Measurements from ENCODE around the gene CEP192. TPM values are rescaled to one million over a fixed set of nuclear protein-coding genes. Genes with fewer than 3 reads are reported as not detected.

CEP192 gene
- total RNA-seq, 2 donors from 2014 or later: 26.4 to 35.6 TPM

DNA sequence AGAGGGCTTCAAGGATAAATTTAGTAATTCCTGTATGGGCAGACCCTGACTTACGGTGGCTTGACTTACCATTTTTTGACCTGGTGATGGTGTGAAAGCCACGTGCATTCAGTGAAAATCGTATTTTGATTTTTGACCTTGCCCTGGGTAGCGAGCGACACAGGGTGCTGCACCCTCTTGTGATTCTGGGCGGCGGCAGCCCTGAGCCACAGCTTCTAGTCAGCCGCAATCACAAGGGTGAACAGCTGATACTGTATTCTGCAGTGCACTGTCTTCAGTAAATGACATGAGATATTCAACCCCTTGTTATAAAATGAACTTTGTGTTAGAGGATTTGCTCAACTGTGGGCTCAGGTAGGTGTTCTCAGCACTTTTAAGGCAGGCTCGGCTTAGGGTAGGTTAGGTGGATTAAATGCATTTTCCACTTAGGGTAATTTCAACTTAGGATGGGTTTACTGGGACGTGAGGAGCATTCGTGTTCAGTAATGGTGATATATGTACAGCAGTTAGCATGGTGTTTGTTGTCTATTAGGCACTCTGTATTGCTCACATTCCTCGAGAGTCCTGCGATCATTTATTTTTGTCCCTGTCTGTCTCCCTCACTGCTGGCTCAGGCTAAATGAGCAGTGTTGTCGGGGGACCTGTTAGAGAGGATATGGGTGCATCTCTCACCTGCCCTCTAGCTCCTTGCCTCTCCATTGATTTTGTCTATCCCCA, 109.9 kb downstream of the CEP192 start:
- no peak overlapping the region for H3K9ac ChIP-seq (ENCODE audit: extremely low read depth, low read length, poor library complexity, severe bottlenecking)
- H3K36me3 Mint-ChIP-seq (ENCODE audit: low read depth): peaks cover 94% of the 10 kb centered on the region
- H3K36me3 ChIP-seq (ENCODE audit: control insufficient read depth, insufficient read depth, low read length): peaks cover 86% of the 10 kb centered on the region
- H3K27me3 Mint-ChIP-seq (ENCODE audit: insufficient read depth): no peaks in the 10 kb centered on the region
- no peak overlapping the region for H3K4me3 Mint-ChIP-seq
- no peak for DNase-seq
- no peak overlapping the region for H3K27ac ChIP-seq (ENCODE audit: low read depth, low read length)
- no peaks in the 10 kb centered on the region for H3K27me3 ChIP-seq (ENCODE audit: control insufficient read depth, insufficient read depth, low read length, poor library complexity, severe bottlenecking)
- peaks cover 30% of the 10 kb centered on the region for H3K9me3 Mint-ChIP-seq
- no peaks in the 10 kb centered on the region for H3K4me1 ChIP-seq (ENCODE audit: control insufficient read depth, insufficient read depth, low read length)
- H3K4me1 Mint-ChIP-seq: no peaks in the 10 kb centered on the region
- peak overlapping the region; percentile 32 for H3K27ac Mint-ChIP-seq
- TF ChIP-seq CTCF (conservative IDR thresholded peaks at IDR 0.05): no peak
- WGBS, 2 experiments (ENCODE audit: insufficient coverage in 1 of 2, insufficient read length in 1 of 2): 94 to 100% methylated on average over 8 to 14 of the region's 14 CpGs
- H3K4me3 ChIP-seq (ENCODE audit: low read length): no peak overlapping the region
- peaks cover 21% of the 10 kb centered on the region for H3K9me3 ChIP-seq (ENCODE audit: control insufficient read depth, low read length)

DNA sequence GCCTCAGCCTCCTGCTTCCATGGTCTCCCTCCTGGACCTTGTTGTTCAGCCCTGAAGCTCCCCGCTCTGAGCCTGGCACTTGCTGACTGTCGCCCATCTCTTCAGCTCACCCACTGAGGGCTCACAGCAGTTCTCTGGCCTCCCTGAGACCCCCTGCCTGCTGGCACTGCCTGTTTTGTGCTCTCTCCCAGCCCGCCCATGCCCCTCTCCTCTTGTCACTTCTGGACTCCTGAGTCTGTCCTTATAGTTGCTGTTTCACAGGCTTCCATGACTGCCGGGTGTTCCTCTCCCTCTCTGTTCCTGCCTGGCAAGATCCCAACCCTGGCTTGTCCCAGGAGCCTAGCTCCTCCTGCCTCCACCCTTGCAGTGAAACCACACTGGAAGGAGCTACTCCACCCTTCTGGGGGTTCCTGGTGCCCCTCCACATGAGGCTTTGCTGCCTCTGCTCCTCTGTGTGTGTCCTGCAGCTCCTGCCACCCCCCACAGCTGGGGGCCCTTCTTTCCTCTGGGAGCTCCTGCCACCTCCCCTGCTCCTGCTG, 110.6 kb downstream of the CEP192 start:
- 94 to 100% methylated on average over 3 to 4 of the region's 4 CpGs for WGBS, 2 experiments (ENCODE audit: insufficient coverage in 1 of 2, insufficient read length in 1 of 2)

DNA sequence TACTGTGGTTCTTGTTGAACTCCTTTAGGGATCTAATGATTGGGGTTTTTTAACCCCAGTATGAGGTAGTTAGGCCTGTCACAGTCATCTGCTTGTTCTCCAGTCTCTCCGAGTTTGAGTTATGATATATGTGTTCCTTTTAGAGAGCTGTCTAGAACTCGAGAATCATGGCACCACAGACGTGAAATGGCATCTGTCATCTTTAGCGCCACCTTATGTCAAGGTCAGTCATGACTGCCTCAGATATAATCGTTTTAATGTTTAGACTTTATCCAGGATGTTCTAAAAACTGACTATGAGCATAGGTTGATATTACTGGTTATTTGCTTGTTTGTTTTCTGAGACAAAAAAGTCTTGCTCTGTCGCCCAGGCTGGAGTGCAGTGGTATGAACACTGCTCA, 112.2 kb downstream of the CEP192 start:
- Histone ChIP-seq H3K9me3 (ENCODE audit: control insufficient read depth, low read length) (peaks cover 25% of the 10 kb centered on the region), H3K4me1 (ENCODE audit: control insufficient read depth, insufficient read depth, low read length) (no peaks in the 10 kb centered on the region), H3K36me3 (ENCODE audit: control insufficient read depth, insufficient read depth, low read length) (peaks cover 95% of the 10 kb centered on the region), H3K27ac (ENCODE audit: low read depth, low read length) (no peak overlapping the region), H3K4me3 (ENCODE audit: low read length) (no peak overlapping the region), H3K9ac (ENCODE audit: extremely low read depth, low read length, poor library complexity, severe bottlenecking) (no peak overlapping the region), H3K27me3 (ENCODE audit: control insufficient read depth, insufficient read depth, low read length, poor library complexity, severe bottlenecking) (no peaks in the 10 kb centered on the region)
- 91 to 96% methylated on average over 5 to 6 of the region's 6 CpGs for WGBS, 2 experiments (ENCODE audit: insufficient coverage in 1 of 2, insufficient read length in 1 of 2)
- Mint-ChIP-seq H3K36me3 (ENCODE audit: low read depth) (peaks cover 99% of the 10 kb centered on the region), H3K4me1 (no peaks in the 10 kb centered on the region), H3K27me3 (ENCODE audit: insufficient read depth) (no peaks in the 10 kb centered on the region), H3K4me3 (no peak overlapping the region), H3K9me3 (peaks cover 33% of the 10 kb centered on the region), H3K27ac (no peak overlapping the region)
- TF ChIP-seq CTCF (conservative IDR thresholded peaks at IDR 0.05): peak; percentile 61
- no peak for DNase-seq

More for the DNA sequence above, 110.6 kb downstream of the CEP192 start:
- Histone ChIP-seq H3K4me1 (ENCODE audit: control insufficient read depth, insufficient read depth, low read length) (no peaks in the 10 kb centered on the region), H3K27ac (ENCODE audit: low read depth, low read length) (no peak overlapping the region), H3K27me3 (ENCODE audit: control insufficient read depth, insufficient read depth, low read length, poor library complexity, severe bottlenecking) (no peaks in the 10 kb centered on the region), H3K9me3 (ENCODE audit: control insufficient read depth, low read length) (peaks cover 18% of the 10 kb centered on the region), H3K36me3 (ENCODE audit: control insufficient read depth, insufficient read depth, low read length) (peaks cover 86% of the 10 kb centered on the region), H3K4me3 (ENCODE audit: low read length) (no peak overlapping the region), H3K9ac (ENCODE audit: extremely low read depth, low read length, poor library complexity, severe bottlenecking) (no peak overlapping the region)
- H3K27ac Mint-ChIP-seq: peak overlapping the region; percentile 32
- no peaks in the 10 kb centered on the region for H3K27me3 Mint-ChIP-seq (ENCODE audit: insufficient read depth)
- TF ChIP-seq CTCF (conservative IDR thresholded peaks at IDR 0.05): no peak
- no peak for DNase-seq
- H3K4me1 Mint-ChIP-seq: no peaks in the 10 kb centered on the region
- peaks cover 94% of the 10 kb centered on the region for H3K36me3 Mint-ChIP-seq (ENCODE audit: low read depth)
- H3K4me3 Mint-ChIP-seq: no peak overlapping the region
- H3K9me3 Mint-ChIP-seq: peaks cover 29% of the 10 kb centered on the region

Data from endodermal cell (in vitro differentiated cells).